ENCODE data around the gene SLC38A1. TPM values are rescaled to one million over a fixed set of nuclear protein-coding genes. Genes with fewer than 3 reads are reported as not detected.

The SLC38A1 gene
- 10 to 100 TPM; 12.7 to 75.7 (median 49.9) TPM for total RNA-seq

- WGBS, 2 donors = 2% methylated on average over 11 to 71 of the region's 73 CpGs
- Histone ChIP-seq H3K9me3 (no peaks in the 10 kb centered on the region), H3K27me3 (peaks cover 0 to 20% (median 3%) of the 10 kb centered on the region in 4 donors), H3K36me3 (no peaks in the 10 kb centered on the region), H3K4me3 (peak within 1 kb of the TSS; percentile 56 to 68 (median 60)), H3K27ac (peak within 1 kb of the TSS; percentile 78 to 92 (median 88)), H3K4me1 (peaks cover 28 to 44% (median 37%) of the 10 kb centered on the region in 4 donors)
- TF ChIP-seq, protein P1, sequence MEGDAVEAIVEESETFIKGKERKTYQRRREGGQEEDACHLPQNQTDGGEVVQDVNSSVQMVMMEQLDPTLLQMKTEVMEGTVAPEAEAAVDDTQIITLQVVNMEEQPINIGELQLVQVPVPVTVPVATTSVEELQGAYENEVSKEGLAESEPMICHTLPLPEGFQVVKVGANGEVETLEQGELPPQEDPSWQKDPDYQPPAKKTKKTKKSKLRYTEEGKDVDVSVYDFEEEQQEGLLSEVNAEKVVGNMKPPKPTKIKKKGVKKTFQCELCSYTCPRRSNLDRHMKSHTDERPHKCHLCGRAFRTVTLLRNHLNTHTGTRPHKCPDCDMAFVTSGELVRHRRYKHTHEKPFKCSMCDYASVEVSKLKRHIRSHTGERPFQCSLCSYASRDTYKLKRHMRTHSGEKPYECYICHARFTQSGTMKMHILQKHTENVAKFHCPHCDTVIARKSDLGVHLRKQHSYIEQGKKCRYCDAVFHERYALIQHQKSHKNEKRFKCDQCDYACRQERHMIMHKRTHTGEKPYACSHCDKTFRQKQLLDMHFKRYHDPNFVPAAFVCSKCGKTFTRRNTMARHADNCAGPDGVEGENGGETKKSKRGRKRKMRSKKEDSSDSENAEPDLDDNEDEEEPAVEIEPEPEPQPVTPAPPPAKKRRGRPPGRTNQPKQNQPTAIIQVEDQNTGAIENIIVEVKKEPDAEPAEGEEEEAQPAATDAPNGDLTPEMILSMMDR (IDR thresholded peaks at IDR 0.05) = no peak
- TF ChIP-seq POLR2AphosphoS5 (IDR thresholded peaks at IDR 0.05) (peak; percentile 56 to 80), POLR2A (IDR thresholded peaks at IDR 0.05) (peak in 3 of 4 donors; percentile 67 to 89 (median 73)), EP300 (IDR thresholded peaks at IDR 0.05) (peak in 1 of 4 donors; percentile 1)
- ATAC-seq (ENCODE audit: low FRiP score in 2 of 2) (peak; percentile 88 to 91), DNase-seq (peak; percentile 93 to 95)
Measured at GRCh38 chr12:46268583-46269428, at the start of gene SLC38A1. SLC38A1 (minus strand) TSS chr12:46269043; CDS start chr12:46239800, 29,243 bp downstream.

- Histone ChIP-seq H3K4me1 (no peaks in the 10 kb centered on the region), H3K4me3 (no peak overlapping the region), H3K27ac (no peak overlapping the region), H3K9me3 (no peaks in the 10 kb centered on the region), H3K36me3 (no peaks in the 10 kb centered on the region), H3K27me3 (no peaks in the 10 kb centered on the region)
- ATAC-seq (ENCODE audit: low FRiP score in 2 of 2) = no peak
- no peak for DNase-seq
- 72 to 79% methylated on average over 5 of the region's 5 CpGs for WGBS, 2 donors
- TF ChIP-seq POLR2A (IDR thresholded peaks at IDR 0.05) (no peak), EP300 (IDR thresholded peaks at IDR 0.05) (no peak), POLR2AphosphoS5 (IDR thresholded peaks at IDR 0.05) (no peak)
- TF ChIP-seq, protein P1 (IDR thresholded peaks at IDR 0.05) = no peak
Measured at GRCh38 chr12:46318037-46318436, 49.2 kb upstream of the SLC38A1 start.

DNA sequence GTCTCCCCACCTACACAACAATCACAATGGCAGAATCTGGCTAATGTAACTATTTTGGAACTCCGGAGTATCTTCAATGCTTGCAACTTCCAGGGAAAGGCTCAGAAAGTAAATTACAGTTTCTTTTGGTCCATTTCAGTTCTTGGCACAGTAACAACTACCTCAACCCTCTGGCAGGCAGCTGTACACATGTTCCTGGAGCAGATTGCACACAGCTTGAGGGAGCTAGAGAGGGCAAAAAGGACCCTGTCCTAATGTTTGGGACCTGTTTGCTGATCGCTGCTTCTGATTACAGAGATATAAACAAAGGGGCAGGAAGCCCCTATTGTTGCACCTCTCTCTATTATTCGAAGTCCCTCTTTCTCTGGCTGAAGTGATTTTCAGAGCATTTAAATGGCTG, 35.2 kb upstream of the SLC38A1 start:
- no peak for TF ChIP-seq POLR2A (IDR thresholded peaks at IDR 0.05)
- TF ChIP-seq POLR2AphosphoS5 (IDR thresholded peaks at IDR 0.05) = no peak
- TF ChIP-seq EP300 (IDR thresholded peaks at IDR 0.05) = no peak
- TF ChIP-seq, protein P1 (IDR thresholded peaks at IDR 0.05) = no peak
- 54 to 55% methylated on average over 3 of the region's 3 CpGs for WGBS, 2 donors
- peaks cover 0 to 3% (median 1%) of the 10 kb centered on the region in 4 donors for H3K9me3 ChIP-seq
- ATAC-seq (ENCODE audit: low FRiP score in 2 of 2) (no peak), DNase-seq (no peak)
- no peak overlapping the region for H3K4me3 ChIP-seq
- H3K4me1 ChIP-seq = no peaks in the 10 kb centered on the region
- H3K36me3 ChIP-seq = no peaks in the 10 kb centered on the region
- no peaks in the 10 kb centered on the region for H3K27me3 ChIP-seq
- H3K27ac ChIP-seq = no peak overlapping the region

GRCh38 chr12:46303039-46303666, 34.3 kb upstream of the SLC38A1 start:
- peaks cover 0 to 1% (median under 1%) of the 10 kb centered on the region in 4 donors for H3K9me3 ChIP-seq
- peak in 1 of 2 donors; percentile 45 for DNase-seq
- TF ChIP-seq, protein P1 (IDR thresholded peaks at IDR 0.05) = peak; percentile 51 to 72 (median 59)
- TF ChIP-seq EP300 (IDR thresholded peaks at IDR 0.05) = no peak
- TF ChIP-seq POLR2A (IDR thresholded peaks at IDR 0.05) = no peak
- TF ChIP-seq POLR2AphosphoS5 (IDR thresholded peaks at IDR 0.05) = no peak
- no peaks in the 10 kb centered on the region for H3K27me3 ChIP-seq
- WGBS, 2 donors = 81 to 88% methylated on average over 5 of the region's 5 CpGs
- H3K4me3 ChIP-seq = no peak overlapping the region
- H3K4me1 ChIP-seq = no peaks in the 10 kb centered on the region
- no peak overlapping the region for H3K27ac ChIP-seq
- ATAC-seq (ENCODE audit: low FRiP score in 2 of 2) = peak; percentile 75 to 80
- H3K36me3 ChIP-seq = no peaks in the 10 kb centered on the region

Measured in upper lobe of left lung (tissue), 6 donors.